Stimulated activated CD4-positive, alpha-beta T cell treated with anti-CD3 and anti-CD28 coated beads, TNF-alpha, amount 100 ng/mL, for 48 hours (primary cell): ENCODE measurements around the gene KNDC1.
"Not testable (repeated sequence)": the region's sequence is repeated elsewhere in the genome, so short reads cannot be mapped to it uniquely, and the experiment has no call there.

Experiments
- DNase-seq, 3 donors: peaks; one replicate each; pipeline ENCODE4 v3.0.0-alpha.2; 2020; ENCODE audit warnings: low read depth in 3 of 3

The KNDC1 gene

GRCh38 chr10:133140417-133141143 lies 19.4 kb upstream of the KNDC1 start:
- DNase-seq, result no peak

GRCh38 chr10:133141144-133141957 lies 18.7 kb upstream of the KNDC1 start:
- no peak for DNase-seq

- DNase-seq, result no peak
Observed at GRCh38 chr10:133141958-133142340, 18.1 kb upstream of the KNDC1 start.

GRCh38 chr10:133142523-133143199 lies 17.4 kb upstream of the KNDC1 start:
- DNase-seq, result no peak

GRCh38 chr10:133143200-133143533 lies 16.9 kb upstream of the KNDC1 start:
- no peak for DNase-seq

- DNase-seq, result no peak
Observed at GRCh38 chr10:133143546-133143945, 16.5 kb upstream of the KNDC1 start.

- no peak for DNase-seq
Observed at GRCh38 chr10:133144771-133145170, 15.2 kb upstream of the KNDC1 start.

- DNase-seq, result no peak
Observed at GRCh38 chr10:133150226-133150625, 9.8 kb upstream of the KNDC1 start.

GRCh38 chr10:133150656-133151055 lies 9.4 kb upstream of the KNDC1 start:
- DNase-seq, result no peak

- DNase-seq, result not testable (repeated sequence)
Observed at GRCh38 chr10:133151071-133151470, 8.9 kb upstream of the KNDC1 start.

GRCh38 chr10:133151543-133151972 lies 8.5 kb upstream of the KNDC1 start:
- no peak for DNase-seq

GRCh38 chr10:133154411-133154810 lies 5.6 kb upstream of the KNDC1 start:
- no peak for DNase-seq

- DNase-seq, result no peak
Observed at GRCh38 chr10:133154996-133155778, 4.8 kb upstream of the KNDC1 start.

- no peak for DNase-seq
Observed at GRCh38 chr10:133156674-133157579, 3.1 kb upstream of the KNDC1 start.

GRCh38 chr10:133157662-133158436 lies 2.2 kb upstream of the KNDC1 start:
- DNase-seq, result no peak

- no peak for DNase-seq
Observed at GRCh38 chr10:133158437-133158755, 1.6 kb upstream of the KNDC1 start.

GRCh38 chr10:133158756-133159610 lies 1.0 kb upstream of the KNDC1 start:
- DNase-seq, result no peak

- DNase-seq, result no peak
Observed at GRCh38 chr10:133159611-133159949, 439 bp upstream of the KNDC1 start.

- no peak for DNase-seq
Observed at GRCh38 chr10:133160826-133161471, 930 bp downstream of the KNDC1 start.
